Kidney (tissue), 14 donors: ENCODE measurements around the gene GALNT4. TPM values are rescaled to one million over a fixed set of nuclear protein-coding genes. Genes with fewer than 3 reads are reported as not detected.
A peak's percentile ranks its signal among the peaks of the same experiment; 100 is the strongest.

ENCODE experiments used
- DNase-seq, 5 donors: peaks; one replicate each; pipeline ENCODE4 v3.0.0-alpha.2; 2013 to 2020
- FAIRE-seq: peaks from 2 replicates; lab custom pipeline; 2012; peaks lifted over from hg19 to GRCh38; lab: Jason Lieb, UNC
- H3K27ac ChIP-seq, 2 donors: one replicate each; pipeline ENCODE4 v1.7.0; 2013; ENCODE audit warnings: low read depth in 2 of 2, low read length in 2 of 2, inconsistent platforms in 1 of 2
- H3K27me3 ChIP-seq: one replicate; pipeline ENCODE4 v1.7.1; 2013; ENCODE audit warnings: low read length, inconsistent platforms; ENCODE audit not compliant: control insufficient read depth, insufficient read depth
- H3K36me3 ChIP-seq, 3 donors: one replicate each; pipeline versions ENCODE4 v1.7.0 to v1.7.1; 2013; ENCODE audit warnings: low read length in 3 of 3, control low read depth in 1 of 3, inconsistent platforms in 1 of 3; ENCODE audit not compliant: insufficient read depth in 3 of 3, control insufficient read depth in 2 of 3
- H3K4me1 ChIP-seq, 3 donors: one replicate each; pipeline versions ENCODE4 v1.7.0 to v1.7.1; 2013; ENCODE audit warnings: low read length in 3 of 3, inconsistent platforms in 1 of 3, low read depth in 1 of 3; ENCODE audit not compliant: control insufficient read depth in 2 of 3, insufficient read depth in 2 of 3
- H3K4me3 ChIP-seq, 3 donors: one replicate each; pipeline versions ENCODE4 v1.7.0 to v1.8.1; 2013; ENCODE audit warnings: low read length in 3 of 3, control low read depth in 1 of 3, inconsistent platforms in 1 of 3
- H3K9ac ChIP-seq, 3 donors: one replicate each; pipeline versions ENCODE4 v1.7.0 to v1.7.1; 2013; ENCODE audit warnings: low read length in 3 of 3, control low read depth in 1 of 3, inconsistent platforms in 1 of 3
- H3K9me3 ChIP-seq, 3 donors: one replicate each; pipeline versions ENCODE4 v1.7.0 to v1.7.1; 2013; ENCODE audit warnings: low read length in 3 of 3, control low read depth in 1 of 3, inconsistent platforms in 1 of 3; ENCODE audit not compliant: control insufficient read depth in 2 of 3, insufficient read depth in 1 of 3
- intact Hi-C: fragments of 100-400 bp; cut with DNase I; formaldehyde crosslinking; loops from one replicate; pipeline ENCODE4 v1.11.1; 2022
- polyA plus RNA-seq: library from polyadenylated mRNA; stranded (reverse); fragments of 350-450 nt; fragmentation: Illumina TruSeq; extraction: RNeasy Lipid Tissue Mini Kit (QIAGEN cat#74804); gene quantifications from one replicate; pipeline ENCODE4 v1.2.3, GENCODE V29; 2014; ENCODE audit warnings: low read depth, low replicate concordance; ENCODE audit not compliant: insufficient read depth
- total RNA-seq: library from RNA; stranded (reverse); fragmentation: NEBNext Ultra II Directional; extraction: Animal tissue kit (Norgen Biotek cat#: 25700); gene quantifications from one replicate; pipeline ENCODE4 v1.2.1, GENCODE V29; 2021
- TF ChIP-seq, protein P1 (sequence below): IDR thresholded peaks from 3 replicates; pipeline ENCODE4 v1.5.1; 2012; ENCODE audit warnings: mild to moderate bottlenecking, moderate library complexity, borderline replicate concordance; ENCODE audit not compliant: insufficient read depth; ENCODE audit errors: extremely low read depth
- donor health status: control.
- donor health status: control.
- donor health status: control.
- donor health status: control.
- donor health status: control.
- donor health status: DM: yes; HTN: yes; CAD: no.
- donor health status: Normal renal cell carcinoma (clear cell type).

The GALNT4 gene
- total and polyA plus RNA-seq, 2 donors from 2014 or later: 2.6 to 14.4 TPM

DNA sequence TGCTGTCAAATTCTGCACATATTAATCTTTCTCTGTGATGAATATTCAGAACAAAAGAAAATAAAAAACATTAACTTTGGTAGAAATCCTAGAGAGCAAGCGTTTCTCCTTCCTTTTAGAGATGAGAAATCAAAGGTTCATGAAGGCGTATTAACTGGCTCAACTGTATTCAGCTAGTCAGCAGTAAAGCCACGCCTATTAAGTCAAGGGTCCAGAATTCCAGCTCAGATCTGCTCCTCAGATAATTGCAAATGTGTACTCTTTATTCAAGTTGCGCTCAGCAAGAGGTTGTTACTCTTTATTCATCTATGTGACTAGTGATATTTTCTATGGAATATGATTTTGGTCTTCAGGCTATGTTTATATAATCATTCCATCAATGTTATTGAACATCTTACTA is 14.3 kb upstream of the GALNT4 start:
- Histone ChIP-seq H3K36me3 (no peaks in the 10 kb centered on the region), H3K9ac (no peak overlapping the region), H3K27me3 (no peaks in the 10 kb centered on the region), H3K27ac (no peak overlapping the region), H3K4me1 (peaks cover 0 to 10% (median 0%) of the 10 kb centered on the region in 3 donors), H3K9me3 (no peaks in the 10 kb centered on the region), H3K4me3 (no peak overlapping the region)
- TF ChIP-seq, protein P1, sequence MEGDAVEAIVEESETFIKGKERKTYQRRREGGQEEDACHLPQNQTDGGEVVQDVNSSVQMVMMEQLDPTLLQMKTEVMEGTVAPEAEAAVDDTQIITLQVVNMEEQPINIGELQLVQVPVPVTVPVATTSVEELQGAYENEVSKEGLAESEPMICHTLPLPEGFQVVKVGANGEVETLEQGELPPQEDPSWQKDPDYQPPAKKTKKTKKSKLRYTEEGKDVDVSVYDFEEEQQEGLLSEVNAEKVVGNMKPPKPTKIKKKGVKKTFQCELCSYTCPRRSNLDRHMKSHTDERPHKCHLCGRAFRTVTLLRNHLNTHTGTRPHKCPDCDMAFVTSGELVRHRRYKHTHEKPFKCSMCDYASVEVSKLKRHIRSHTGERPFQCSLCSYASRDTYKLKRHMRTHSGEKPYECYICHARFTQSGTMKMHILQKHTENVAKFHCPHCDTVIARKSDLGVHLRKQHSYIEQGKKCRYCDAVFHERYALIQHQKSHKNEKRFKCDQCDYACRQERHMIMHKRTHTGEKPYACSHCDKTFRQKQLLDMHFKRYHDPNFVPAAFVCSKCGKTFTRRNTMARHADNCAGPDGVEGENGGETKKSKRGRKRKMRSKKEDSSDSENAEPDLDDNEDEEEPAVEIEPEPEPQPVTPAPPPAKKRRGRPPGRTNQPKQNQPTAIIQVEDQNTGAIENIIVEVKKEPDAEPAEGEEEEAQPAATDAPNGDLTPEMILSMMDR: no peak
- intact Hi-C loops: loop anchor here (10.0 kb wide), 1 partner anchor 64 kb away; no protein-coding TSS in a partner anchor
- DNase-seq (no peak), FAIRE-seq (no peak)

DNA sequence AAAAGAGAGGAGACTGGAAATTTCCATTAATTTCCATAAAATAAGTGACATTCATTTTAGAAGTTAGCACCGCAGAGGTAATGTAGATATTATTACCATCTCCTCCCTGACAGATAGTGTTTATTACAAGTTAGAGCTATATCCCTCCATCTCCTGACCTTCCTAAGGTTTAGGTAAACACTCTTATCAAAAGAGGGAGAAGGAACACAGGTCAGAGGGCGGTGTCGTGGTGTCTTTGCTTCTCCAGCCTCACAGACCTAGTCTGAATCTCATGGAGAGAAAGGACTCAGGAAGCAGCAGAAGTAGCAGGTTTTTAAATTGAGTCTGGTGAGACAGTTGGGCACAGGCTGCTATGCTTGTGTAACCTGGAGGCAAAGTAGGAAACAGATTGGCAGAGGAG is 12.8 kb upstream of the GALNT4 start:
- intact Hi-C loops: loop anchor here (10.0 kb wide), 1 partner anchor 63 kb away; no protein-coding TSS in a partner anchor
- FAIRE-seq (no peak), DNase-seq (no peak)
- H3K27ac ChIP-seq: no peak overlapping the region
- TF ChIP-seq, protein P1: no peak
- H3K4me1 ChIP-seq: no peaks in the 10 kb centered on the region
- no peak overlapping the region for H3K9ac ChIP-seq
- no peak overlapping the region for H3K4me3 ChIP-seq
- no peaks in the 10 kb centered on the region for H3K36me3 ChIP-seq
- no peaks in the 10 kb centered on the region for H3K27me3 ChIP-seq
- H3K9me3 ChIP-seq: no peaks in the 10 kb centered on the region

DNA sequence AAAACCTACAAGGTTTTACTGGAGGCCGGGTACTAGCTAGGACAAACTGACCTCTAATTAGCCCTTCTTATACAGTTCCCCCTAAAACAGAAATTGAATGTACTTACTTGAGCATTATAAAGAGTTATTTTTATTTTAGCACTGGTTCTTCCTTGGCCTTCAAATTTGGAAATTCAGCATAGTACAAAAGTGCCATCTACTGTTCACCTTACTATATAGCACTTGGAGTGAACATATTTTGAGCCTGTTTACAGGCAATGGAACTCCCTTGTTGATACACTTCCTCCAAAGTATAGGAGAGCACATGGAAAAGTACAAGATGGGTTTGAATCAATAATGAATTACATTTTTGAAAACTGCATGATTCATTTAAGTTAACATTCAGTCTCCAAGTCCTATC is 5.1 kb upstream of the GALNT4 start:
- no peak overlapping the region for H3K9ac ChIP-seq
- intact Hi-C loops: loop anchor here (10.0 kb wide), 2 partner anchors 55 to 505 kb away; no protein-coding TSS in a partner anchor
- TF ChIP-seq, protein P1: peak; percentile 67
- peak in 2 of 5 donors; percentile 70 to 79 for DNase-seq
- H3K36me3 ChIP-seq: no peaks in the 10 kb centered on the region
- H3K27me3 ChIP-seq: no peaks in the 10 kb centered on the region
- H3K4me3 ChIP-seq: no peak overlapping the region
- H3K9me3 ChIP-seq: no peaks in the 10 kb centered on the region
- no peak overlapping the region for H3K27ac ChIP-seq
- FAIRE-seq: peak; percentile 95
- H3K4me1 ChIP-seq: no peaks in the 10 kb centered on the region

DNA sequence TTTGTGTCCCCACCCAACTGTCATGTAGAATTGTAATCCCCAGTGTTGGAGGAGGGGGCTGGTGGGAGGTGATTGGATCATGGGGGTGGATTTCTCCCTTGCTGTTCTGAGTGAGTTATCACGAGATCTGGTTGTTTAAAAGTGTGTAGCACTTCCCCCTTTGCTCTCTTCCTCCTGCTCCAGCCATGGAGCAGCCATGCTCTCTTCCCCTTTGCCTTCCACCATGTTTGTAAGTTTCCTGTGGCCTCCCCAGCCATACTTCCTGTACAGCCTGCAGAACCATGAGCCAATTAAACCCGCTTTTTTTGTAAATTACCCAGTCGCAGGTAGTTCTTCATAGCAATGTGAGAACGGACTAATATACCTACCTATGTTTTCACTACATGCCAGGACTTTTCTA is 3.8 kb upstream of the GALNT4 start:
- intact Hi-C loops: loop anchor here (10.0 kb wide), 1 partner anchor 504 kb away; no protein-coding TSS in a partner anchor
- no peak for FAIRE-seq

More for the DNA sequence above, 3.8 kb upstream of the GALNT4 start:
- Histone ChIP-seq H3K27ac (no peak overlapping the region), H3K4me3 (no peak overlapping the region), H3K9me3 (no peaks in the 10 kb centered on the region), H3K36me3 (no peaks in the 10 kb centered on the region), H3K4me1 (peaks cover 3 to 9% (median 5%) of the 10 kb centered on the region in 3 donors), H3K27me3 (no peaks in the 10 kb centered on the region), H3K9ac (no peak overlapping the region)
- TF ChIP-seq, protein P1: no peak
- DNase-seq: no peak
